Endothelial cell of umbilical vein (primary cell): ENCODE results near the gene FRYL. TPM values are rescaled to one million over a fixed set of nuclear protein-coding genes. Genes with fewer than 3 reads are reported as not detected.

Source experiments
- BruUV-seq: library from RNA; stranded (reverse); fragments of 400-500 nt; replicated peaks from 2 replicates; lab custom pipeline; 2021; lab: Mats Ljungman, UMichigan
- CTCF ChIA-PET: fragments of 300-600, 350-600 bp; sonication (Branson Sonifier 250); formaldehyde crosslinking; loops from one replicate; lab custom pipeline; 2021; ENCODE audit warnings: antibody characterized with exemption, inconsistent platforms; lab: Charles Lee
- POLR2A ChIA-PET: fragments of 300-600, 350-600 bp; sonication (Branson Sonifier 250); formaldehyde crosslinking; loops from one replicate; lab custom pipeline; 2021; ENCODE audit warnings: antibody characterized with exemption, inconsistent platforms; lab: Charles Lee
- DNase-seq: peaks from one replicate; pipeline ENCODE4 v3.0.0-alpha.2; 2011; ENCODE audit warnings: low read depth, low spot score
- FAIRE-seq: peaks from 2 replicates; lab custom pipeline; 2011; peaks lifted over from hg19 to GRCh38; lab: Jason Lieb, UNC
- H2AFZ ChIP-seq: 2 replicates; pipeline ENCODE4 v1.6.0; 2012; ENCODE audit warnings: low read depth, low read length, control low read depth, inconsistent platforms
- H3K27ac ChIP-seq: 2 replicates; pipeline ENCODE4 v1.5.1; 2011; ENCODE audit warnings: low read depth, mild to moderate bottlenecking, control low read depth, low read length, moderate library complexity; ENCODE audit not compliant: insufficient read depth
- H3K27me3 ChIP-seq, 2 experiments: 2 replicates each; pipeline versions ENCODE4 v1.6.0 to v1.6.1; 2011; ENCODE audit warnings: low read length in 2 of 2, mixed read lengths in 1 of 2; ENCODE audit not compliant: control insufficient read depth in 2 of 2, insufficient read depth in 2 of 2
- H3K36me3 ChIP-seq, 2 experiments: 2 replicates in 1 of 2; 3 replicates in 1 of 2; pipeline ENCODE4 v1.5.1; 2011; ENCODE audit warnings: low read length in 2 of 2, mild to moderate bottlenecking in 1 of 2, moderate library complexity in 1 of 2; ENCODE audit not compliant: control insufficient read depth in 2 of 2, insufficient read depth in 2 of 2; ENCODE audit errors: extremely low read depth in 1 of 2
- H3K4me1 ChIP-seq: 3 replicates; pipeline ENCODE4 v1.5.1; 2011; ENCODE audit warnings: mild to moderate bottlenecking, low read length; ENCODE audit not compliant: control insufficient read depth, insufficient read depth; ENCODE audit errors: extremely low read depth
- H3K4me2 ChIP-seq: 2 replicates; pipeline ENCODE4 v1.6.1; 2011; ENCODE audit warnings: low read length, control low read depth, mixed read lengths; ENCODE audit not compliant: insufficient read depth
- H3K4me3 ChIP-seq, 3 experiments: fragments of 200-600 bp in 1 of 3; sonication (generic), shearing (Covaris generic) in 1 of 3; replicated peaks in 1 of 3; 2 replicates each; pipeline ENCODE4 v1.5.1; 2011 to 2016; ENCODE audit warnings: control low read depth in 3 of 3, low read length in 3 of 3, mild to moderate bottlenecking in 2 of 3, inconsistent platforms in 1 of 3, low read depth in 1 of 3, moderate library complexity in 1 of 3; ENCODE audit not compliant: insufficient read depth in 1 of 3
- H3K79me2 ChIP-seq: 2 replicates; pipeline ENCODE4 v1.6.0; 2012; ENCODE audit warnings: low read length, inconsistent platforms; ENCODE audit not compliant: control insufficient read depth, insufficient read depth
- H3K9ac ChIP-seq: replicated peaks from 2 replicates; pipeline ENCODE3; 2011; ENCODE audit warnings: low read length, control low read depth; ENCODE audit not compliant: insufficient read depth; ENCODE audit errors: extremely low read depth
- H3K9me1 ChIP-seq: replicated peaks from 3 replicates; pipeline ENCODE4 v1.6.0; 2011; ENCODE audit warnings: mild to moderate bottlenecking, low read length; ENCODE audit not compliant: control insufficient read depth, insufficient read depth; ENCODE audit errors: extremely low read depth
- H3K9me3 ChIP-seq: replicated peaks from 2 replicates; pipeline ENCODE4 v1.5.1; 2012; ENCODE audit warnings: low read length, inconsistent platforms; ENCODE audit not compliant: control insufficient read depth, insufficient read depth
- H4K20me1 ChIP-seq: replicated peaks from 2 replicates; pipeline ENCODE3; 2011; ENCODE audit warnings: mild to moderate bottlenecking, low read length; ENCODE audit not compliant: control insufficient read depth, insufficient read depth; ENCODE audit errors: extremely low read depth
- CTCF ChIP-seq, 2 donors: IDR thresholded peaks; 1 replicate in 1 of 2; 2 replicates in 1 of 2; pipeline ENCODE4 v1.5.1; 2011; ENCODE audit warnings: low read length in 2 of 2, mild to moderate bottlenecking in 2 of 2, moderate library complexity in 2 of 2, control low read depth in 1 of 2, inconsistent platforms in 1 of 2, low read depth in 1 of 2; ENCODE audit not compliant: insufficient read depth in 1 of 2; ENCODE audit errors: extremely low read depth in 1 of 2
- EZH2 ChIP-seq: IDR thresholded peaks from 2 replicates; pipeline ENCODE4 v1.6.1; 2012; ENCODE audit warnings: borderline replicate concordance, low read depth, mild to moderate bottlenecking, moderate library complexity, low read length, inconsistent platforms; ENCODE audit not compliant: severe bottlenecking
- FOS ChIP-seq: IDR thresholded peaks from 2 replicates; pipeline ENCODE4 v1.6.1; 2011; ENCODE audit warnings: mild to moderate bottlenecking, low read length, moderate library complexity, borderline replicate concordance; ENCODE audit not compliant: insufficient read depth
- GATA2 ChIP-seq: IDR thresholded peaks from 2 replicates; pipeline ENCODE4 v1.7.0; 2011; ENCODE audit warnings: low read depth, mild to moderate bottlenecking, moderate library complexity, mixed read lengths, low read length; ENCODE audit not compliant: insufficient read length, insufficient read depth
- JUN ChIP-seq: IDR thresholded peaks from 2 replicates; pipeline ENCODE4 v1.6.1; 2011; ENCODE audit warnings: borderline replicate concordance, low read depth; ENCODE audit not compliant: insufficient read length, insufficient read depth
- MAX ChIP-seq: IDR thresholded peaks from 2 replicates; pipeline ENCODE4 v1.6.1; 2011; ENCODE audit not compliant: insufficient read depth, insufficient read length
- MYC ChIP-seq: IDR thresholded peaks from one replicate; pipeline ENCODE4 v1.6.1; 2011; ENCODE audit warnings: mild to moderate bottlenecking, low read depth, low read length
- POLR2A ChIP-seq: IDR thresholded peaks from 2 replicates; pipeline ENCODE4 v1.6.1; 2012; ENCODE audit warnings: low read depth, mild to moderate bottlenecking, control low read depth, low read length
- POLR2AphosphoS5 ChIP-seq: IDR thresholded peaks from 2 replicates; pipeline ENCODE4 v1.6.1; 2012; ENCODE audit warnings: low read depth, mild to moderate bottlenecking, control low read depth, low read length, moderate library complexity; ENCODE audit not compliant: insufficient read depth
- dilution Hi-C: fragments of 300-500 bp; cut with MboI; formaldehyde crosslinking; loops from one replicate; pipeline ENCODE4 v1.15.0; 2019; ENCODE audit warnings: low sequenced_read_pairs; ENCODE audit not compliant: extremely low pct_ligation_motif_present
- intact Hi-C: fragments of 100-400 bp; cut with micrococcal nuclease; formaldehyde crosslinking; loops from one replicate; pipeline ENCODE4 v1.10.0; 2022
- polyA plus RNA-seq, 4 experiments: library from polyadenylated mRNA; depleted of rRNA in 3 of 4; stranded (reverse) in 3 of 4; unstranded in 1 of 4; fragments of >200 nt; gene quantifications; 2 replicates each; pipeline versions ENCODE4 v1.2.1 to v1.2.3, GENCODE V29; 2011 to 2012; ENCODE audit warnings: missing spikeins in 1 of 4
- total RNA-seq: library from RNA; stranded (reverse); gene quantifications from 2 replicates; pipeline ENCODE4 v1.2.3, GENCODE V29; 2021

FRYL gene
- total and polyA plus RNA-seq, 2 donors (not counting 3 experiments of a cell fraction or from before 2014, with no cell fraction given): 17.0 to 84.9 TPM

- BruUV-seq: no TSS peak
- dilution Hi-C loops: no loop called here
- CTCF ChIA-PET: interaction anchor here (0.9 kb wide), 1 partner anchor 42 kb away, joined by 3 read pairs; no protein-coding TSS in a partner anchor
These were observed 159.2 kb downstream of the FRYL start for GRCh38 chr4:48620831-48621230.

More at GRCh38 chr4:48620831-48621230, 159.2 kb downstream of the FRYL start:
- Histone ChIP-seq H3K27ac (no peak overlapping the region), H3K36me3 (peaks cover 5 to 11% of the 10 kb centered on the region in 2 experiments), H3K9me1 (no peaks in the 10 kb centered on the region), H2AFZ (no peak overlapping the region), H3K9ac (no peak overlapping the region), H3K4me3 (no peak overlapping the region), H3K4me2 (no peak overlapping the region), H3K79me2 (peaks cover 5% of the 10 kb centered on the region), H3K4me1 (no peaks in the 10 kb centered on the region), H3K27me3 (no peaks in the 10 kb centered on the region), H4K20me1 (peaks cover 2% of the 10 kb centered on the region), H3K9me3 (no peaks in the 10 kb centered on the region)
- intact Hi-C loops: loop anchor here (5.0 kb wide), 1 partner anchor 46 kb away; no protein-coding TSS in a partner anchor
- TF ChIP-seq FOS (no peak), CTCF (IDR thresholded peaks at IDR 0.05; ENCODE audit: extremely low read depth in 1 of 2, insufficient read depth in 1 of 2, low read depth in 1 of 2, low read length in 2 of 2) (no peak), JUN (no peak), EZH2 (no peak), POLR2A (no peak), MYC (no peak), POLR2AphosphoS5 (no peak), GATA2 (no peak), MAX (no peak)
- POLR2A ChIA-PET: no interaction called here
- DNase-seq (no peak), FAIRE-seq (no peak)
